Rectal smooth muscle tissue (tissue), 1 donor: ENCODE results near the gene HOXA5.

Experiments
- H3K27ac ChIP-seq: one replicate; pipeline ENCODE4 v1.7.0; 2013; ENCODE audit warnings: low read depth, low read length, inconsistent platforms
- H3K27me3 ChIP-seq: one replicate; pipeline ENCODE4 v1.7.0; 2013; ENCODE audit warnings: low read length; ENCODE audit not compliant: control insufficient read depth, insufficient read depth
- H3K36me3 ChIP-seq: one replicate; pipeline ENCODE4 v1.7.0; 2013; ENCODE audit warnings: low read length; ENCODE audit not compliant: control insufficient read depth, insufficient read depth
- H3K4me1 ChIP-seq: one replicate; pipeline ENCODE4 v1.7.0; 2013; ENCODE audit warnings: low read length; ENCODE audit not compliant: control insufficient read depth, insufficient read depth
- H3K4me3 ChIP-seq: one replicate; pipeline ENCODE4 v1.7.0; 2013; ENCODE audit warnings: low read length
- H3K9ac ChIP-seq: one replicate; pipeline ENCODE4 v1.7.0; 2013; ENCODE audit warnings: low read length

Gene HOXA5

DNA sequence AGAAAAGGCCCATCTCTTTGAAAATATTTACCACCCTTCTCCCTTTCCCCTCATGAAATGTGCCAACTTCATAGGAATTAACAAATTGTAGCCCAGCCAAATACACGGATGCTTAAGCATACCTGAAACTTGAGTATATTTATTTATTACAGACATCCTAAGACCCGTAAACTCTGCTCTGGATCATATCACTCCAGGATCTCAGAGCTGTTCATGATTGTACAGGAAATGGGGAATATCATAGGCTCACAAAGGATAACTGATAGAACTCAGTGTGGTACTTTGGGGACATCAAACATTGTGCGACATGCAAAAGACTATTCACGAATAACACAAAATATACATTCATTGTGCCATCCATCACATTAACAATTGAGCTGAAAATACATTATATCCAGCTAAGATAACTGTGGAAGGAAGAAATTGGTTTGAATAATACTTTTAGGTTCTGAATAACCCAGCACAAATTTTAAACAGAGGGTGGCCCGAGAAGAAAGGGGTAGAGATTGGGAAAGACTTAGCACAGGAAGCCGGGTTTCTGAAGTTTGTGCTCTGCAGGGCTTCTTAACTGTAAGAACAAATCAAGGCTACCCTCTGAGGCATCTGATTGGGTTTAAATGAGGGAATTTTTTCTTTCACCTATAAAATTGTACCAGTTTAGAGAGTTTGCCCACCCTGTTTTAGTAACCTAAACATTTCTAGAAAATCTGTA, 50.1 kb downstream of the HOXA5 start:
- Histone ChIP-seq H3K27ac (no peak overlapping the region), H3K4me3 (no peak overlapping the region), H3K36me3 (no peaks in the 10 kb centered on the region), H3K4me1 (peaks cover 12% of the 10 kb centered on the region), H3K27me3 (no peaks in the 10 kb centered on the region), H3K9ac (no peak overlapping the region)

- Histone ChIP-seq H3K4me3 (no peak overlapping the region), H3K4me1 (peaks cover 8% of the 10 kb centered on the region), H3K27me3 (peaks cover 4% of the 10 kb centered on the region), H3K9ac (no peak overlapping the region), H3K27ac (no peak overlapping the region), H3K36me3 (no peaks in the 10 kb centered on the region)
Observed at GRCh38 chr7:27092819-27093110, 50.7 kb downstream of the HOXA5 start.

- no peaks in the 10 kb centered on the region for H3K36me3 ChIP-seq
- H3K27ac ChIP-seq, result no peak overlapping the region
- H3K9ac ChIP-seq, result no peak overlapping the region
- H3K4me1 ChIP-seq, result peaks cover 2% of the 10 kb centered on the region
- H3K4me3 ChIP-seq, result no peak overlapping the region
- H3K27me3 ChIP-seq, result peaks cover 8% of the 10 kb centered on the region
Observed at GRCh38 chr7:27091941-27092818, 51.3 kb downstream of the HOXA5 start.

DNA sequence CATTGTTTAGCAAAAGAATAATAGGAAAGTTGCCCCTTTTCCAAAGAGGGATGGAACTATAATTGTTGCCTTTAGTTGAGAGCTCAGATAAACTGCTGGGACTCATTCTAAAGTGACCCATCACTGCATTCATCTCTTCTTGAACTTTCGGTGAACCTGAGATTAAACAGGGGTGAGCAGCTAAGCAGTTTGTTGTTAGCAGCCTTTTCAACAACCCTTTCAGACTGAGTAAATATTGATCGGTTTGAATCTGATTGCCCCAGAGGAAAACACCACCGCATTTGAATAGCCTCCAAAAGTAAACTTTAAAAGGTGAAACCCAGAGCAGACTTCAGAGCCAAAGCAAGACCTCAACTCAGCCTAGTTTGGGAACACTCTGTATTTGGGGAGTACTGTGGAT, 52.4 kb downstream of the HOXA5 start:
- Histone ChIP-seq H3K36me3 (no peaks in the 10 kb centered on the region), H3K27me3 (peaks cover 8% of the 10 kb centered on the region), H3K27ac (no peak overlapping the region)

More for the DNA sequence above, 52.4 kb downstream of the HOXA5 start:
- no peak overlapping the region for H3K9ac ChIP-seq
- no peak overlapping the region for H3K4me3 ChIP-seq
- H3K4me1 ChIP-seq, result no peaks in the 10 kb centered on the region
